ENCODE results near the gene BCOR. TPM values are rescaled to one million over a fixed set of nuclear protein-coding genes. Genes with fewer than 3 reads are reported as not detected.

BCOR gene
- total and polyA plus RNA-seq, 2 of the 4 experiments (the other 2 are of a cell fraction): 7.5 to 9.0 TPM

- H3K18ac ChIP-seq (ENCODE audit: low read depth, low read length): no peak overlapping the region
- no peak overlapping the region for H3K14ac ChIP-seq (replicated peaks; ENCODE audit: low read depth, low read length)
- H3K36me3 ChIP-seq (ENCODE audit: control insufficient read depth, insufficient read depth, low read length): no peaks in the 10 kb centered on the region
- H2BK120ac ChIP-seq (ENCODE audit: low read depth, low read length): no peak overlapping the region
- 42% methylated on average over 16 of the region's 70 CpGs; no CpG with 5 or more reads in 1 of the 2 experiments for WGBS, 2 experiments (ENCODE audit: extremely low coverage in 2 of 2, insufficient read length in 1 of 2)
- ATAC-seq (ENCODE audit: low read depth): no peak
- H3K9me3 ChIP-seq (ENCODE audit: control insufficient read depth, insufficient read depth, low read length): no peaks in the 10 kb centered on the region
- H3K4me1 ChIP-seq (ENCODE audit: control insufficient read depth, insufficient read depth, low read length): peaks cover 13% of the 10 kb centered on the region
- H3K79me1 ChIP-seq (ENCODE audit: low read depth in 1 of 2, low read length in 2 of 2): peaks cover 10 to 48% of the 10 kb centered on the region in 2 experiments; a peak in 3 of 4 replicates
- no peak overlapping the region for H3K56ac ChIP-seq (ENCODE audit: extremely low read depth, insufficient read depth, low read length)
- no peaks in the 10 kb centered on the region; the same call in 1 of the 2 replicates for H3K27me3 ChIP-seq (ENCODE audit: control insufficient read depth, insufficient read depth, low read length)
- intact Hi-C loops (cut with micrococcal nuclease): loop anchor here (10.0 kb wide), 1 partner anchor 437 kb away; no protein-coding TSS in a partner anchor
- no peak overlapping the region for H2BK5ac ChIP-seq (ENCODE audit: low read depth, low read length, poor library complexity, severe bottlenecking)
- no peak overlapping the region for H2BK15ac ChIP-seq (ENCODE audit: low read depth, low read length)
- in situ Hi-C loops (cut with MboI; ENCODE audit: low sequenced_read_pairs): no loop called here
- H3K9ac ChIP-seq (ENCODE audit: low read depth, low read length): no peak overlapping the region
- H4K5ac ChIP-seq (ENCODE audit: low read depth, low read length): no peak overlapping the region
- POLR2A ChIA-PET (ENCODE audit: unreplicated experiment): no interaction called here
- no peak overlapping the region for H2AK5ac ChIP-seq (ENCODE audit: low read depth, low read length)
- BruUV-seq (replicated peaks): no TSS peak
- H4K91ac ChIP-seq (ENCODE audit: insufficient read depth, low read depth, low read length): no peak overlapping the region
- dilution Hi-C loops (cut with HindIII; ENCODE audit: low sequenced_read_pairs, unreplicated experiment): no loop called here
- peaks cover 36% of the 10 kb centered on the region for H4K20me1 ChIP-seq (ENCODE audit: insufficient read depth, low read length)
- no peak overlapping the region for H2AK9ac ChIP-seq (replicated peaks; ENCODE audit: low read depth, low read length, poor library complexity)
- H3K27ac ChIP-seq (ENCODE audit: insufficient read depth, low read length): no peak overlapping the region
- CTCF ChIA-PET: no interaction called here
- TF ChIP-seq POLR2A (IDR thresholded peaks at IDR 0.05; ENCODE audit: low read depth, low read length): no peak
- no peak for TF ChIP-seq FOS (IDR thresholded peaks at IDR 0.05; ENCODE audit: low read depth, low read length)
- no peak for TF ChIP-seq RFX5 (IDR thresholded peaks at IDR 0.05; ENCODE audit: low read depth, low read length)
- no peak for TF ChIP-seq RCOR1 (IDR thresholded peaks at IDR 0.05; ENCODE audit: insufficient replicate concordance, low read length)
- no peak for TF ChIP-seq CHD1 (IDR thresholded peaks at IDR 0.05; ENCODE audit: low read depth, low read length)
- TF ChIP-seq MXI1 (IDR thresholded peaks at IDR 0.05; ENCODE audit: borderline replicate concordance, low read depth, low read length): no peak
- TF ChIP-seq MAZ (IDR thresholded peaks at IDR 0.05; ENCODE audit: borderline replicate concordance, low read depth, low read length): no peak
- no peak for TF ChIP-seq RAD21 (IDR thresholded peaks at IDR 0.05; ENCODE audit: low read length)
- TF ChIP-seq MAFK (IDR thresholded peaks at IDR 0.05; ENCODE audit: low read depth, low read length): no peak
- TF ChIP-seq ELK1 (IDR thresholded peaks at IDR 0.05; ENCODE audit: borderline replicate concordance, low read depth, low read length): no peak
- no peak overlapping the region for H3K4me2 ChIP-seq (ENCODE audit: low read depth, low read length)
- no peak for DNase-seq
- H2BK20ac ChIP-seq (ENCODE audit: low read depth, low read length): no peak overlapping the region
- peaks cover 8% of the 10 kb centered on the region for H3K9me1 ChIP-seq (ENCODE audit: insufficient read depth, low read length)
- H2AFZ ChIP-seq (replicated peaks; ENCODE audit: low read length, poor library complexity): no peak overlapping the region
- no peak overlapping the region for H3K23ac ChIP-seq (ENCODE audit: low read depth, low read length)
- H4K8ac ChIP-seq (ENCODE audit: low read depth in 2 of 2, low read length in 2 of 2): no peak overlapping the region
- no peak overlapping the region for H3K4ac ChIP-seq (ENCODE audit: low read depth, low read length)
- H3K4me3 ChIP-seq (ENCODE audit: insufficient read depth, low read depth, low read length): no peak overlapping the region
Observed at GRCh38 chrX:40091691-40092421, 5.9 kb downstream of the BCOR start.
